K562 (cell line): ENCODE results near the gene ADNP2. TPM values are rescaled to one million over a fixed set of nuclear protein-coding genes. Genes with fewer than 3 reads are reported as not detected.

Experiments
- ATAC-seq: fragments of 200-7000 bp; cut with Tn5 transposase; 3 replicates; pipeline ENCODE4 v1.9.1; 2020; ENCODE audit warnings: moderate library complexity
- BruUV-seq: library from RNA; stranded (reverse); fragments of 400-500 nt; replicated peaks from 2 replicates; lab custom pipeline; 2021; lab: Mats Ljungman, UMichigan
- CTCF ChIA-PET: fragments of 300-600 bp; formaldehyde crosslinking; extraction: SDS; loops from one replicate; lab custom pipeline; 2021; ENCODE audit warnings: low intra/inter-chr PET ratio; lab: Yijun Ruan, JAX
- POLR2A ChIA-PET: fragments of 300-600, 350-650 bp; sonication (Branson Sonifier 250); formaldehyde crosslinking; extraction: SDS; loops from one replicate; lab custom pipeline; 2021; ENCODE audit warnings: antibody characterized with exemption, inconsistent platforms; lab: Yijun Ruan, JAX
- DNase-seq, 4 experiments: peaks; one replicate each; pipeline versions ENCODE4 v3.0.0 to v3.0.0-alpha.2; 2011 to 2018; ENCODE audit warnings: low spot score in 3 of 4, mixed read lengths in 3 of 4; ENCODE audit errors: extremely low read depth in 1 of 4
- FAIRE-seq: peaks from 2 replicates; lab custom pipeline; 2011; peaks lifted over from hg19 to GRCh38; lab: Jason Lieb, UNC
- H2AFZ ChIP-seq: 2 replicates; pipeline ENCODE4 v1.6.0; 2011; ENCODE audit warnings: low read depth, low read length, control low read depth, inconsistent platforms
- H3K27ac ChIP-seq: fragments of 200-600 bp; 3 replicates; pipeline ENCODE4 v1.8.0; 2011; ENCODE audit warnings: low read depth, mild to moderate bottlenecking, control low read depth, inconsistent platforms, low read length, moderate library complexity, mixed read lengths; ENCODE audit errors: extremely low read depth
- H3K27me3 ChIP-seq, 2 experiments: fragments of 300-600 bp in 1 of 2; 2 replicates in 1 of 2; 3 replicates in 1 of 2; pipeline versions ENCODE4 v1.6.0 to v1.8.0; 2011; ENCODE audit warnings: inconsistent platforms in 2 of 2, low read length in 2 of 2, mild to moderate bottlenecking in 1 of 2, mixed read lengths in 1 of 2, moderate library complexity in 1 of 2; ENCODE audit not compliant: control insufficient read depth in 2 of 2, insufficient read depth in 2 of 2
- H3K36me3 ChIP-seq: fragments of 300-600 bp; 3 replicates; pipeline ENCODE4 v1.8.0; 2011; ENCODE audit warnings: mild to moderate bottlenecking, low read length, inconsistent platforms; ENCODE audit not compliant: control insufficient read depth, insufficient read depth
- H3K4me1 ChIP-seq, 2 experiments: fragments of 200-600 bp in 1 of 2; replicated peaks in 1 of 2; 2 replicates in 1 of 2; 3 replicates in 1 of 2; pipeline versions ENCODE4 v1.5.1 to v1.8.0; 2011; ENCODE audit warnings: inconsistent platforms in 2 of 2, low read length in 2 of 2, mild to moderate bottlenecking in 1 of 2, mixed read lengths in 1 of 2, moderate library complexity in 1 of 2; ENCODE audit not compliant: control insufficient read depth in 2 of 2, insufficient read depth in 2 of 2
- H3K4me2 ChIP-seq: 2 replicates; pipeline ENCODE4 v1.6.1; 2011; ENCODE audit warnings: low read length, control low read depth, inconsistent platforms, mixed read lengths; ENCODE audit not compliant: insufficient read depth
- H3K4me3 ChIP-seq: fragments of 200-600 bp; sonication (generic), shearing (Covaris generic); 2 replicates; pipeline ENCODE4 v1.5.1; 2016; ENCODE audit warnings: control low read depth, inconsistent platforms
- H3K79me2 ChIP-seq: fragments of 200-600 bp; 3 replicates; pipeline ENCODE4 v1.8.0; 2011; ENCODE audit warnings: low read length, inconsistent platforms; ENCODE audit not compliant: control insufficient read depth, insufficient read depth
- H3K9ac ChIP-seq, 2 experiments: 2 replicates each; pipeline versions ENCODE4 v1.6.0 to v1.6.1; 2011; ENCODE audit warnings: low read depth in 2 of 2, low read length in 2 of 2, control low read depth in 1 of 2, inconsistent platforms in 1 of 2, mild to moderate bottlenecking in 1 of 2, mixed read lengths in 1 of 2; ENCODE audit not compliant: insufficient read depth in 1 of 2
- H3K9me1 ChIP-seq: one replicate; pipeline ENCODE4 v1.6.0; 2011; ENCODE audit warnings: inconsistent platforms, mild to moderate bottlenecking, low read length, moderate library complexity; ENCODE audit not compliant: control insufficient read depth, insufficient read depth
- H3K9me3 ChIP-seq: replicated peaks from 2 replicates; pipeline ENCODE4 v1.5.1; 2011; ENCODE audit warnings: low read depth, low read length, inconsistent platforms; ENCODE audit not compliant: control insufficient read depth, insufficient read depth
- H4K20me1 ChIP-seq: replicated peaks from 2 replicates; pipeline ENCODE4 v1.6.1; 2011; ENCODE audit warnings: low read length, inconsistent platforms, mixed read lengths; ENCODE audit not compliant: control insufficient read depth, insufficient read depth
- BCL6 ChIP-seq: fragments of 250-450 bp; sonication (Bioruptor Pico); IDR thresholded peaks from 2 replicates; pipeline ENCODE4 v1.4.0; 2020
- EZH2 ChIP-seq: IDR thresholded peaks from 2 replicates; pipeline ENCODE4 v1.6.1; 2012; ENCODE audit warnings: low read depth, mild to moderate bottlenecking, inconsistent platforms, low read length, borderline replicate concordance
- IRF2 ChIP-seq: sonication (generic); formaldehyde crosslinking; IDR thresholded peaks from 2 replicates; pipeline ENCODE4 v1.8.1; 2022; ENCODE audit warnings: mild to moderate bottlenecking, missing genetic modification reagents
- KAT8 ChIP-seq: fragments of 450-650 bp; IDR thresholded peaks from 2 replicates; pipeline ENCODE4 v1.6.1; 2016; ENCODE audit warnings: low read depth, mild to moderate bottlenecking
- MAX ChIP-seq: sonication (generic); formaldehyde crosslinking; IDR thresholded peaks from 2 replicates; pipeline ENCODE4 v1.9.0; 2022; ENCODE audit warnings: mild to moderate bottlenecking, missing genetic modification reagents
- NCOA2 ChIP-seq, 2 experiments: fragments of 450-650 bp; IDR thresholded peaks; 2 replicates each; pipeline ENCODE4 v1.6.1; 2018; ENCODE audit warnings: mild to moderate bottlenecking in 2 of 2, moderate library complexity in 1 of 2; ENCODE audit not compliant: partially characterized antibody in 2 of 2
- NR4A1 ChIP-seq, 2 experiments: fragments of 250-450 bp in 1 of 2; fragments of 450-650 bp in 1 of 2; sonication (Bioruptor Pico) in 1 of 2; IDR thresholded peaks; 2 replicates each; pipeline versions ENCODE4 v1.4.0 to v1.6.1; 2016 to 2020; ENCODE audit warnings: mild to moderate bottlenecking in 2 of 2, missing compliant biosample characterization in 1 of 2, missing genetic modification characterization in 1 of 2, moderate library complexity in 1 of 2
- SMAD4 ChIP-seq: fragments of 250-450 bp; sonication (Bioruptor Pico); conservative IDR thresholded peaks from 2 replicates; pipeline ENCODE4 v1.8.0; 2021; ENCODE audit warnings: inconsistent platforms, mild to moderate bottlenecking, moderate library complexity
- SMARCC2 ChIP-seq: fragments of 450-650 bp; IDR thresholded peaks from 2 replicates; pipeline ENCODE4 v1.6.1; 2017; ENCODE audit warnings: antibody characterized with exemption, moderate library complexity, mild to moderate bottlenecking, low read depth
- XRCC3 ChIP-seq: fragments of 450-650 bp; IDR thresholded peaks from 2 replicates; pipeline ENCODE4 v1.6.1; 2017; ENCODE audit warnings: mild to moderate bottlenecking, moderate library complexity
- ZNF165 ChIP-seq: fragments of 250-450 bp; sonication (Bioruptor Pico); IDR thresholded peaks from 2 replicates; pipeline ENCODE4 v1.4.0; 2020; ENCODE audit warnings: borderline replicate concordance
- ZNF408 ChIP-seq: fragments of 250-450 bp; sonication (Bioruptor Pico); IDR thresholded peaks from 2 replicates; pipeline ENCODE4 v1.4.0; 2020; ENCODE audit warnings: low read depth, mild to moderate bottlenecking, moderate library complexity
- ZNF449 ChIP-seq: fragments of 250-450 bp; sonication (Bioruptor Pico); IDR thresholded peaks from 2 replicates; pipeline ENCODE4 v1.8.0; 2022; ENCODE audit warnings: moderate library complexity, mild to moderate bottlenecking, inconsistent platforms
- ZNF79 ChIP-seq: fragments of 250-450 bp; sonication (Bioruptor Pico); IDR thresholded peaks from 2 replicates; pipeline ENCODE4 v1.4.0; 2020; ENCODE audit warnings: low read depth, mild to moderate bottlenecking, moderate library complexity
- WGBS: fragments of 100-300 bp; shearing (Covaris generic); methylation state at CpG from one replicate; pipeline ENCODE4 v1.1.6; 2016; ENCODE audit warnings: low coverage, mixed read lengths; ENCODE audit not compliant: insufficient coverage; ENCODE audit errors: missing lambda C conversion rate; 5-methylcytosine and 5-hydroxymethylcytosine counted together
- in situ Hi-C: fragments of 300-500 bp; cut with MboI; formaldehyde crosslinking; loops from 4 replicates; pipeline ENCODE4 v1.15.0; 2018; ENCODE audit warnings: inconsistent platforms, mixed read lengths
- intact Hi-C: fragments of 100-400 bp; cut with micrococcal nuclease; formaldehyde crosslinking; loops from 2 replicates; pipeline ENCODE4 v1.14.2; 2022
- polyA plus RNA-seq, 8 experiments: library from polyadenylated mRNA; depleted of rRNA in 4 of 8; stranded (reverse) in 5 of 8; unstranded in 3 of 8; fragments of >200 nt; fragmentation: Nextera tagmentation in 2 of 8; fragmentation: Illumina TruSeq in 1 of 8; extraction: Ambion mirVana in 2 of 8; extraction: Trizol in 1 of 8; gene quantifications; 2 replicates each; pipeline versions ENCODE4 v1.2.1 to v1.2.3, GENCODE V29; 2011 to 2014; ENCODE audit warnings: inconsistent platforms in 1 of 8, missing spikeins in 1 of 8
- total RNA-seq, 7 experiments: library from RNA; depleted of rRNA in 6 of 7; stranded (reverse); fragments of >200 nt in 6 of 7; fragmentation: Illumina TruSeq in 2 of 7; extraction: Trizol in 2 of 7; gene quantifications; 2 replicates each; pipeline versions ENCODE4 v1.2.1 to v1.2.3, GENCODE V29; 2011 to 2021; ENCODE audit warnings: low replicate concordance in 1 of 7
- TF ChIP-seq, protein P1 (sequence below): fragments of 250-450 bp; sonication (Bioruptor Pico); IDR thresholded peaks from 2 replicates; pipeline ENCODE4 v1.4.0; 2020; ENCODE audit warnings: mild to moderate bottlenecking, moderate library complexity, borderline replicate concordance

Gene ADNP2
- total and polyA plus RNA-seq, 9 of the 15 experiments (the other 6 are each of a cell fraction or from before 2014, with no cell fraction given): 5.8 to 24.3 (median 16.0) TPM

- FAIRE-seq (no peak), DNase-seq (no peak), ATAC-seq (no peak)
- ChIA-PET POLR2A (interaction anchor here (0.6 to 0.9 kb wide), 2 partner anchors 31 to 41 kb away, joined by 3 read pairs; no protein-coding TSS in a partner anchor), CTCF (no interaction called here)
- WGBS: 84% methylated on average over 5 of the region's 5 CpGs
- Histone ChIP-seq H3K9me3 (no peaks in the 10 kb centered on the region), H4K20me1 (no peaks in the 10 kb centered on the region), H3K27ac (no peak overlapping the region), H3K27me3 (no peaks in the 10 kb centered on the region), H3K79me2 (no peaks in the 10 kb centered on the region), H3K9me1 (no peaks in the 10 kb centered on the region), H3K4me1 (no peaks in the 10 kb centered on the region), H3K9ac (no peak overlapping the region), H3K36me3 (peaks cover 43% of the 10 kb centered on the region), H2AFZ (no peak overlapping the region), H3K4me2 (no peak overlapping the region), H3K4me3 (no peak overlapping the region)
- in situ Hi-C loops (no loop called here), intact Hi-C loops (no loop called here)
- TF ChIP-seq, protein P1, sequence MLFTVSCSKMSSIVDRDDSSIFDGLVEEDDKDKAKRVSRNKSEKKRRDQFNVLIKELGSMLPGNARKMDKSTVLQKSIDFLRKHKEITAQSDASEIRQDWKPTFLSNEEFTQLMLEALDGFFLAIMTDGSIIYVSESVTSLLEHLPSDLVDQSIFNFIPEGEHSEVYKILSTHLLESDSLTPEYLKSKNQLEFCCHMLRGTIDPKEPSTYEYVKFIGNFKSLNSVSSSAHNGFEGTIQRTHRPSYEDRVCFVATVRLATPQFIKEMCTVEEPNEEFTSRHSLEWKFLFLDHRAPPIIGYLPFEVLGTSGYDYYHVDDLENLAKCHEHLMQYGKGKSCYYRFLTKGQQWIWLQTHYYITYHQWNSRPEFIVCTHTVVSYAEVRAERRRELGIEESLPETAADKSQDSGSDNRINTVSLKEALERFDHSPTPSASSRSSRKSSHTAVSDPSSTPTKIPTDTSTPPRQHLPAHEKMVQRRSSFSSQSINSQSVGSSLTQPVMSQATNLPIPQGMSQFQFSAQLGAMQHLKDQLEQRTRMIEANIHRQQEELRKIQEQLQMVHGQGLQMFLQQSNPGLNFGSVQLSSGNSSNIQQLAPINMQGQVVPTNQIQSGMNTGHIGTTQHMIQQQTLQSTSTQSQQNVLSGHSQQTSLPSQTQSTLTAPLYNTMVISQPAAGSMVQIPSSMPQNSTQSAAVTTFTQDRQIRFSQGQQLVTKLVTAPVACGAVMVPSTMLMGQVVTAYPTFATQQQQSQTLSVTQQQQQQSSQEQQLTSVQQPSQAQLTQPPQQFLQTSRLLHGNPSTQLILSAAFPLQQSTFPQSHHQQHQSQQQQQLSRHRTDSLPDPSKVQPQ: no peak
- no peak for TF ChIP-seq IRF2 (CRISPR knock-in tag)
- no peak for TF ChIP-seq ZNF449
- no peak for TF ChIP-seq ZNF165 (CRISPR knock-in tag)
- TF ChIP-seq XRCC3: no peak
- TF ChIP-seq EZH2: no peak
- TF ChIP-seq SMAD4 (CRISPR knock-in tag): no peak
- no peak for TF ChIP-seq NCOA2 (IDR thresholded peaks at IDR 0.05; ENCODE audit: partially characterized antibody in 2 of 2)
- TF ChIP-seq KAT8: no peak
- TF ChIP-seq SMARCC2: no peak
- no peak for TF ChIP-seq ZNF408 (CRISPR knock-in tag)
- TF ChIP-seq MAX: no peak
- TF ChIP-seq ZNF79 (CRISPR knock-in tag): no peak
- no peak for TF ChIP-seq BCL6 (CRISPR knock-in tag)
- no peak for TF ChIP-seq NR4A1 (CRISPR knock-in tag; IDR thresholded peaks at IDR 0.05)
- TF ChIP-seq NR4A1 (tag; IDR thresholded peaks at IDR 0.05): no peak
- BruUV-seq: no TSS peak
Observed at GRCh38 chr18:80140455-80140985, 31.5 kb downstream of the ADNP2 start.
